ENCODE measurements around the gene MYL9. TPM values are rescaled to one million over a fixed set of nuclear protein-coding genes. Genes with fewer than 3 reads are reported as not detected.

MYL9 gene
- total and polyA plus RNA-seq, 2 donors (not counting 3 experiments of a cell fraction or from before 2014, with no cell fraction given), result 41.7 to 116 TPM

- no peaks in the 10 kb centered on the region for H3K9me1 ChIP-seq (replicated peaks; ENCODE audit: control insufficient read depth, extremely low read depth, insufficient read depth, low read length)
- H2AFZ ChIP-seq (ENCODE audit: low read depth, low read length), result no peak overlapping the region
- BruUV-seq (replicated peaks), result no TSS peak
- H4K20me1 ChIP-seq (replicated peaks; ENCODE audit: control insufficient read depth, extremely low read depth, insufficient read depth, low read length), result no peaks in the 10 kb centered on the region
- H3K27ac ChIP-seq (ENCODE audit: insufficient read depth, low read depth, low read length), result no peak overlapping the region
- CTCF ChIA-PET, result interaction anchor here (0.6 to 1.1 kb wide), 4 partner anchors 8 to 1672 kb away, joined by 3 to 5 read pairs (median 4); partner anchors contain the start of gene RAB5IF
- no peak for TF ChIP-seq MYC (IDR thresholded peaks at IDR 0.05; ENCODE audit: low read depth, low read length)
- TF ChIP-seq CTCF (IDR thresholded peaks at IDR 0.05; ENCODE audit: extremely low read depth in 1 of 2, insufficient read depth in 1 of 2, low read depth in 1 of 2, low read length in 2 of 2), result no peak
- TF ChIP-seq EZH2 (IDR thresholded peaks at IDR 0.05; ENCODE audit: borderline replicate concordance, low read depth, low read length, severe bottlenecking), result no peak
- TF ChIP-seq JUN (IDR thresholded peaks at IDR 0.05; ENCODE audit: borderline replicate concordance, insufficient read depth, insufficient read length, low read depth), result no peak
- no peak for TF ChIP-seq GATA2 (IDR thresholded peaks at IDR 0.05; ENCODE audit: insufficient read depth, insufficient read length, low read depth, low read length)
- no peak for TF ChIP-seq POLR2AphosphoS5 (IDR thresholded peaks at IDR 0.05; ENCODE audit: insufficient read depth, low read depth, low read length)
- TF ChIP-seq FOS (IDR thresholded peaks at IDR 0.05; ENCODE audit: borderline replicate concordance, insufficient read depth, low read length), result no peak
- TF ChIP-seq POLR2A (IDR thresholded peaks at IDR 0.05; ENCODE audit: low read depth, low read length), result no peak
- TF ChIP-seq MAX (IDR thresholded peaks at IDR 0.05; ENCODE audit: insufficient read depth, insufficient read length), result no peak
- H3K9me3 ChIP-seq (replicated peaks; ENCODE audit: control insufficient read depth, insufficient read depth, low read length), result no peaks in the 10 kb centered on the region
- no peak overlapping the region for H3K4me3 ChIP-seq (replicated peaks in 1 of 3; ENCODE audit: insufficient read depth in 1 of 3, low read depth in 1 of 3, low read length in 3 of 3)
- no peak overlapping the region for H3K4me2 ChIP-seq (ENCODE audit: insufficient read depth, low read length)
- no peaks in the 10 kb centered on the region for H3K79me2 ChIP-seq (ENCODE audit: control insufficient read depth, insufficient read depth, low read length)
- dilution Hi-C loops (cut with MboI; ENCODE audit: extremely low pct_ligation_motif_present, low sequenced_read_pairs), result no loop called here
- no peak for FAIRE-seq
- no peaks in the 10 kb centered on the region for H3K4me1 ChIP-seq (ENCODE audit: control insufficient read depth, extremely low read depth, insufficient read depth, low read length)
- H3K36me3 ChIP-seq (ENCODE audit: control insufficient read depth in 2 of 2, extremely low read depth in 1 of 2, insufficient read depth in 2 of 2, low read length in 2 of 2), result peaks cover 3 to 13% of the 10 kb centered on the region in 2 experiments
- intact Hi-C loops (cut with micrococcal nuclease), result no loop called here
- no peaks in the 10 kb centered on the region for H3K27me3 ChIP-seq (ENCODE audit: control insufficient read depth in 2 of 2, insufficient read depth in 2 of 2, low read length in 2 of 2)
- POLR2A ChIA-PET, result no interaction called here
- H3K9ac ChIP-seq (replicated peaks; ENCODE audit: extremely low read depth, insufficient read depth, low read length), result no peak overlapping the region
- no peak for DNase-seq (ENCODE audit: low read depth, low spot score)
Measured at GRCh38 chr20:36587388-36588070, 46.2 kb downstream of the MYL9 start.
